Peyer's patch (tissue), 4 donors: Measurements from ENCODE around the gene AOPEP. TPM values are rescaled to one million over a fixed set of nuclear protein-coding genes. Genes with fewer than 3 reads are reported as not detected.

Source experiments
- DNase-seq, 3 donors: peaks; one replicate each; pipeline ENCODE4 v3.0.0-alpha.2; 2017 to 2019
- H3K27ac ChIP-seq, 4 donors: fragments of 200-600 bp; sonication (generic); one replicate each; pipeline ENCODE4 v1.5.1; 2016 to 2019
- H3K27me3 ChIP-seq, 2 donors: fragments of 200-600 bp; sonication (generic); one replicate each; pipeline ENCODE4 v1.5.1; 2019
- H3K36me3 ChIP-seq, 3 donors: fragments of 200-600 bp; sonication (generic); one replicate each; pipeline ENCODE4 v1.5.1; 2016 to 2019
- H3K4me1 ChIP-seq, 4 donors: fragments of 200-600 bp; sonication (generic); one replicate each; pipeline ENCODE4 v1.5.1; 2016 to 2019
- H3K4me3 ChIP-seq, 4 donors: fragments of 200-600 bp; sonication (generic); 1 replicate in 3 of 4; 2 replicates in 1 of 4; pipeline ENCODE4 v1.5.1; 2016 to 2019; ENCODE audit warnings: mild to moderate bottlenecking in 1 of 4
- H3K9me3 ChIP-seq, 4 donors: fragments of 200-600 bp; sonication (generic); one replicate each; pipeline ENCODE4 v1.5.1; 2016 to 2019; ENCODE audit warnings: mild to moderate bottlenecking in 1 of 4
- POLR2A ChIP-seq, 2 donors: fragments of 450-650 bp; IDR thresholded peaks; one replicate each; pipeline ENCODE4 v1.5.1; 2017; ENCODE audit warnings: antibody characterized with exemption in 2 of 2, mild to moderate bottlenecking in 2 of 2, moderate library complexity in 2 of 2
- total RNA-seq, 4 donors: library from RNA; depleted of rRNA; stranded (reverse); fragments of >200 nt; gene quantifications; one replicate each; pipeline ENCODE4 v1.1.0, GENCODE V29; 2016
- TF ChIP-seq, protein P1 (sequence below), 6 experiments: fragments of 450-650 bp in 4 of 6; fragments of 200-600 bp in 2 of 6; sonication (generic) in 1 of 6; IDR thresholded peaks; one replicate each; pipeline ENCODE4 v1.5.1; 2017 to 2019; ENCODE audit warnings: antibody characterized with exemption in 6 of 6, mild to moderate bottlenecking in 3 of 6, moderate library complexity in 1 of 6

Gene AOPEP
- total RNA-seq, 4 donors from 2014 or later: 83.5 to 272 (median 117) TPM

DNA sequence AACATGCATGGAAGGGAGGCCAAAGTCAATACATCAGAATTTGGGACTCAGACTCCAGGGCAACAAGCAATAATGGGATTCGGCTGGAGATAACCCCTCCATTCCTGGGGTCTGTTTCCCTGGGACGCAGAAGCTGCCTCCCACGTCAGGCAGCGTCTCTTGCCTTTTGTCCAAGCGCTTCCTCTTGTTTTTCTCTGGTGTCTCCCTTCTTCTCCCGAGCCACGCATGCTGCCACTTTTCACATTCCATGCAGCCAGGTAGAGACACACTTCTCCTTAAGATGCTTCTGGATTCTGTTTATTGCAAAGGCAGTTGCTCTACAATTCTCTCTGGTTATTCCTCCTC is 267.3 kb downstream of the AOPEP start:
- TF ChIP-seq, protein P1, sequence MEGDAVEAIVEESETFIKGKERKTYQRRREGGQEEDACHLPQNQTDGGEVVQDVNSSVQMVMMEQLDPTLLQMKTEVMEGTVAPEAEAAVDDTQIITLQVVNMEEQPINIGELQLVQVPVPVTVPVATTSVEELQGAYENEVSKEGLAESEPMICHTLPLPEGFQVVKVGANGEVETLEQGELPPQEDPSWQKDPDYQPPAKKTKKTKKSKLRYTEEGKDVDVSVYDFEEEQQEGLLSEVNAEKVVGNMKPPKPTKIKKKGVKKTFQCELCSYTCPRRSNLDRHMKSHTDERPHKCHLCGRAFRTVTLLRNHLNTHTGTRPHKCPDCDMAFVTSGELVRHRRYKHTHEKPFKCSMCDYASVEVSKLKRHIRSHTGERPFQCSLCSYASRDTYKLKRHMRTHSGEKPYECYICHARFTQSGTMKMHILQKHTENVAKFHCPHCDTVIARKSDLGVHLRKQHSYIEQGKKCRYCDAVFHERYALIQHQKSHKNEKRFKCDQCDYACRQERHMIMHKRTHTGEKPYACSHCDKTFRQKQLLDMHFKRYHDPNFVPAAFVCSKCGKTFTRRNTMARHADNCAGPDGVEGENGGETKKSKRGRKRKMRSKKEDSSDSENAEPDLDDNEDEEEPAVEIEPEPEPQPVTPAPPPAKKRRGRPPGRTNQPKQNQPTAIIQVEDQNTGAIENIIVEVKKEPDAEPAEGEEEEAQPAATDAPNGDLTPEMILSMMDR (IDR thresholded peaks at IDR 0.05): no peak
- TF ChIP-seq POLR2A (IDR thresholded peaks at IDR 0.05): no peak
- Histone ChIP-seq H3K4me1 (no peaks in the 10 kb centered on the region), H3K27me3 (no peaks in the 10 kb centered on the region), H3K27ac (no peak overlapping the region), H3K4me3 (no peak overlapping the region), H3K9me3 (no peaks in the 10 kb centered on the region), H3K36me3 (no peaks in the 10 kb centered on the region)
- no peak for DNase-seq

DNA sequence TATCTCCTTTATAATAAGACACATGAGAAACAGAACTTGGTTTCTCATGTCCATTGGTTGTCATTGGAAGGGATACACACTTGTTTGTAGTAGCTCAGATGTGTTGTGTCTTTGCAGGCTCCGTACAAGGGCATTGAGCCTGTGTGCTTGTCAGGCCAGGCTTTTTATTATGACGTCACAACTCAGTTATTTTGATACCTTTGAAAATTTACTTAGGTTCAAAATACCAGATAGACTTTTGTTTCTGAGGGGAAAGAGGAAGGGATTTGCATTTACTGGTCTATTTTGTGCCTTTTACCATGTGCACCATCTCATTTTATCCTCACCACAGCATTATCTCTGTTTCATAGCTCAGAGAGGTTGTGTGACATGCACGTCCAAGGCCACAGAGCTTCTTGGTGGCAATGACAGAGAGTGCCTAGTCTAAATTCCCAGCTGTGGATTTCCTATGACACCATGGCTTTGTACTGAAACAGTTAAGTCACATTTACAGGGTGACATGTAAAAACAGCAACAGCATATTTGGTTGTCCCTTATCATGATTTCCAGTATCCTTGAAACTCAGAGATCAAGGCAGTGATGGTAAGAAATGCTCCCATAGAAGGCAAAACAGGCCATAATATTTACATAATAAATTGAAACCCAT is 268.7 kb downstream of the AOPEP start:
- no peaks in the 10 kb centered on the region for H3K4me1 ChIP-seq
- no peaks in the 10 kb centered on the region for H3K9me3 ChIP-seq
- H3K4me3 ChIP-seq: no peak overlapping the region
- DNase-seq: no peak
- no peaks in the 10 kb centered on the region for H3K27me3 ChIP-seq
- no peaks in the 10 kb centered on the region for H3K36me3 ChIP-seq
- TF ChIP-seq POLR2A (IDR thresholded peaks at IDR 0.05): no peak
- TF ChIP-seq, protein P1 (IDR thresholded peaks at IDR 0.05): no peak
- peak overlapping the region in 2 of 4 donors; percentile 62 to 65 for H3K27ac ChIP-seq

DNA sequence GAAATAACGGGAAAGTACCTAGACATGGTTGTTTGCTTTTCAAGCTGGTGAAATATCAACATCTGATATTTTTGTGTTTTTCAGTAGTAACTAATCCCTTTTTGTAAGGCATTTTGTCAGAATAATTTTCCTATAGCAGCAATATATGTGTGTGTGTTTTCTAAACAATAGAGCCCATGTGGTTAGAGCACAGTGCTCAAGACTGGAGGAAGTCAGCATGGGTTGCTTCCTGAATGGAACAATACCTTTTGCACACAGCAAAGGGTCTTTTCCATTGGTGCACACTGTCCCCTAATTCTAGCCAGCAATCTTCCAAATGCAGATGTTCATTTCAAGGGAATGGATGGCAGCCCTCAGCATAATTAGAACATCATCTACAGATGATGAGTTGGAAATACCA is 270.1 kb downstream of the AOPEP start:
- Histone ChIP-seq H3K27ac (peak overlapping the region in 2 of 4 donors; percentile 62 to 65), H3K9me3 (no peaks in the 10 kb centered on the region), H3K4me1 (no peaks in the 10 kb centered on the region), H3K4me3 (no peak overlapping the region), H3K27me3 (no peaks in the 10 kb centered on the region), H3K36me3 (no peaks in the 10 kb centered on the region)
- no peak for TF ChIP-seq POLR2A (IDR thresholded peaks at IDR 0.05)
- TF ChIP-seq, protein P1 (IDR thresholded peaks at IDR 0.05): no peak
- no peak for DNase-seq

DNA sequence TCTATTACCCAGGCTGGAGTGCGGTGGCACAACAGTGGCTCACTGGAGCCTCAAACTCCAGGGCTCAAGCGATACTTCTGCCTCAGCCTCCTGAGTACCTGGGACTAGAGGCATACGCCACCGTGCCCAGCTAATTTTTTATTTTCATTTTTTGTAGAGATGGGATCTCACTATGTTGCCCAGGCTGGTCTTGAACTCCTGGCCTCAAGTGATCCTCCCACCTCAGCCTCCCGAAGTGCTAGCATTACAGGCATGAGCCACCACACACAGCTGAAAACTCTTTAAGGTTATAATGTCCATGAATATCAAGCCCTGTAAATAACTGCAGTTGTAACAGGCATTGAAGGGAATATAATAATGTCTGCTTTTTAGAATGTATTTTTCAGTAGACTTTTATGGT is 271.2 kb downstream of the AOPEP start:
- Histone ChIP-seq H3K36me3 (no peaks in the 10 kb centered on the region), H3K27me3 (no peaks in the 10 kb centered on the region), H3K27ac (no peak overlapping the region), H3K4me3 (no peak overlapping the region), H3K9me3 (no peaks in the 10 kb centered on the region), H3K4me1 (no peaks in the 10 kb centered on the region)
- DNase-seq: no peak
- TF ChIP-seq, protein P1 (IDR thresholded peaks at IDR 0.05): no peak
- no peak for TF ChIP-seq POLR2A (IDR thresholded peaks at IDR 0.05)

DNA sequence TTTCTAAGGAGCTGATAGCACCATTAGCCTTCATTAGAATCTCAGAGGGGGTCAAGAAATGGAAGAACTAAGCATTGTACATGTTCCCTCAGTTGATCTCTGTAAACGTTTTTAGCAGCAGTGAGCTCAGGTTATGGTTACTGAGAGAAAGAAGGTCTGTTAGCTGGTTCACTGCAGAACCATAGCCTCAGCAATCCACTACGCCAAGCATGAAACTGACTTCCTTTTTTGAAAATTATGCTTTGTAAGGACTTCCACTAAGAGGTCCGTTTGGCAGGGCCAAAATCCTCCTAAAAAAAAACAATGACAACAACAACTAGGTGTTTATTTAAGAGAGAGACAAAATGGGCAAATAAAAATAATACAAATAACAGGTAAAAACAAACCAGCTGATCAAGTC is 273.3 kb downstream of the AOPEP start:
- no peak for DNase-seq
- Histone ChIP-seq H3K27ac (peak overlapping the region in 1 of 4 donors; percentile 98), H3K36me3 (no peaks in the 10 kb centered on the region), H3K27me3 (no peaks in the 10 kb centered on the region), H3K4me1 (peaks cover 0 to 4% (median 0%) of the 10 kb centered on the region in 4 donors), H3K4me3 (no peak overlapping the region), H3K9me3 (no peaks in the 10 kb centered on the region)
- no peak for TF ChIP-seq POLR2A (IDR thresholded peaks at IDR 0.05)
- TF ChIP-seq, protein P1 (IDR thresholded peaks at IDR 0.05): no peak
